Measurements from ENCODE around the gene LDLRAD1. TPM values are rescaled to one million over a fixed set of nuclear protein-coding genes. Genes with fewer than 3 reads are reported as not detected.

Gene LDLRAD1
- total RNA-seq, 2 donors from 2014 or later, result not detected

DNA sequence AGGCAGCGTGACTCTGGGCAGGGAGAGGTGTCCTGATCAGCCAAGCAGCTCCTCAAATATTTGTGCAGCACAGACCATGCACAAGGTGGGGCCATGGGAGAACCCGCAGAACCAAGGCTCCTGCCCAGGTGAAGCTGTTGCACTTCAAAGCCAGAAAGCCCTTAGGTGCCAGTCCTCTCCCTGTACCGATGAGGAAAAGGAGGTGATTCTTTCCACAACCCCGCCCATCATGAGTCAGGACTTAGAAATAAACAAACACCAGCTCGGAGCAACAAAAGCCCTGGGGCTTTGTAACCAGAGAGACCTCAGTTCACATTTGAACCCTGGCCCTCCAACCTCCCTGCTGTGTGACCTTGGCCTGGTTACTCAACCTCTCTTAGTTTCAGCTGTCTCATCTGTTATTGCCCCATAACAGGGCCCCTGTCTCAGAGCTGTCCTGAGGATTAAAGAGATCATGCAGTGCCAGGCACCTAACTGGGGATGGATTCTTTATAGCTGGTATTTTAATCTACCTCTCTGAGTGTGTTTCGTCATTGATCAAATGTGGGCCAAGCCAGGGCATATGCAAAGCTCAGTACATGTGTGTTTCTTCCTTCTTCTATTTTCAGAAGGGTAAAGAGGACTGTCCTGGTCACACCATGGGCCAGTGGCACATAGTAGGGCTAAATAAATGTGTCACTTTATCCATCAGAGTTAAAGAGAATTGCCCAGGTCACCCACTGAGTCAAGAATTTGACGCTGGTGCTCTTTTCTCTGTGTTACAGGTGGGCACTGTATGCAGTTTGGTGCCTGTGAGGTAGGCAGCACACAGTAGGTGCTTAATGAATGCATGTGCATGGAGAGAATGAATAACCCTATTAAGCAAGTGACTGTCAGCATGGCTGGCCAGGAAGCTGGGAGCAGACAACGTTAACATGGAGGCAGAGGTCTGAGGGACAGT is 1.4 kb downstream of the LDLRAD1 start:
- H3K27ac Mint-ChIP-seq, result peak overlapping the region; percentile 39
- H3K4me1 ChIP-seq (ENCODE audit: control insufficient read depth, insufficient read depth, low read length), result no peaks in the 10 kb centered on the region
- no peaks in the 10 kb centered on the region for H3K9me3 ChIP-seq (ENCODE audit: control insufficient read depth, low read length)
- H3K9me3 Mint-ChIP-seq, result no peaks in the 10 kb centered on the region
- peaks cover 5% of the 10 kb centered on the region for H3K27me3 ChIP-seq (ENCODE audit: control insufficient read depth, insufficient read depth, low read length, poor library complexity, severe bottlenecking)
- peaks cover 2% of the 10 kb centered on the region for H3K27me3 Mint-ChIP-seq (ENCODE audit: insufficient read depth)
- no peaks in the 10 kb centered on the region for H3K36me3 Mint-ChIP-seq (ENCODE audit: low read depth)
- no peak overlapping the region for H3K4me3 Mint-ChIP-seq
- TF ChIP-seq, protein P1, sequence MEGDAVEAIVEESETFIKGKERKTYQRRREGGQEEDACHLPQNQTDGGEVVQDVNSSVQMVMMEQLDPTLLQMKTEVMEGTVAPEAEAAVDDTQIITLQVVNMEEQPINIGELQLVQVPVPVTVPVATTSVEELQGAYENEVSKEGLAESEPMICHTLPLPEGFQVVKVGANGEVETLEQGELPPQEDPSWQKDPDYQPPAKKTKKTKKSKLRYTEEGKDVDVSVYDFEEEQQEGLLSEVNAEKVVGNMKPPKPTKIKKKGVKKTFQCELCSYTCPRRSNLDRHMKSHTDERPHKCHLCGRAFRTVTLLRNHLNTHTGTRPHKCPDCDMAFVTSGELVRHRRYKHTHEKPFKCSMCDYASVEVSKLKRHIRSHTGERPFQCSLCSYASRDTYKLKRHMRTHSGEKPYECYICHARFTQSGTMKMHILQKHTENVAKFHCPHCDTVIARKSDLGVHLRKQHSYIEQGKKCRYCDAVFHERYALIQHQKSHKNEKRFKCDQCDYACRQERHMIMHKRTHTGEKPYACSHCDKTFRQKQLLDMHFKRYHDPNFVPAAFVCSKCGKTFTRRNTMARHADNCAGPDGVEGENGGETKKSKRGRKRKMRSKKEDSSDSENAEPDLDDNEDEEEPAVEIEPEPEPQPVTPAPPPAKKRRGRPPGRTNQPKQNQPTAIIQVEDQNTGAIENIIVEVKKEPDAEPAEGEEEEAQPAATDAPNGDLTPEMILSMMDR (conservative IDR thresholded peaks at IDR 0.05), result no peak
- WGBS, 2 experiments (ENCODE audit: insufficient coverage in 1 of 2, insufficient read length in 1 of 2), result 64 to 69% methylated on average over 7 to 8 of the region's 8 CpGs
- H3K4me1 Mint-ChIP-seq, result peaks cover 18% of the 10 kb centered on the region
- DNase-seq, result peak; percentile 77
- no peak overlapping the region for H3K27ac ChIP-seq (ENCODE audit: low read depth, low read length)
- no peaks in the 10 kb centered on the region for H3K36me3 ChIP-seq (ENCODE audit: control insufficient read depth, insufficient read depth, low read length)
- H3K9ac ChIP-seq (ENCODE audit: extremely low read depth, low read length, poor library complexity, severe bottlenecking), result no peak overlapping the region
- no peak overlapping the region for H3K4me3 ChIP-seq (ENCODE audit: low read length)

DNA sequence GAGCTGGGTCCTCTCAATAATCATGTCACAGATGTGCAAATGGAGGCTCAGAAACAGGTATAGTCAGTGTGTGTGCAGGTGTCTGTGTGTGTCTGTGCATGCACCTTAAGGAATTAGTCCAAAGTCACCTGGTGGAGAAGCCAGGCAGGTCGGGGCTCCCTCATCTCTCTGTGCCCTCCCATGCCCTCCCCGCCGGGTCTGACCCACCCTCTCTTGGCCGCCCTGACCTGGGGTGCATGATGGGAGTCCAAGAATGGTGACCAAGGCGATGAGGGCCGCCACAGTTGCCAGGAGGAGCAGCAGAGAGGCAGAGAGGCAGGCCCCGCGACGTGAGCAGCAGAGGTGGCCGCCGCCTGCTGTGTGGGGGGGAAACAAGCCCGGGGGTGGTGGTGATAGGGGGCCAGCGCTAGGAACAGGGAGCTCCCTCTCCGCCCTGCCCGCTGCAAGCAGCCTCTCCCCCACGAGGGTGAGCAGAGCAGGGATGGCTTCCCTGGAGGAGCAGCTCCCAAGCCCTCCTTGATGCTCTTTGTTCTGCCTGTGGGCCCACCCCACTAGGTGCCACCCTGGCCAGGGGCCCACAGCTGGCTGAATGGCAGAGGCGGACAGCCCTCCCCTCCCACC is 3.9 kb downstream of the LDLRAD1 start:
- H3K27me3 Mint-ChIP-seq (ENCODE audit: insufficient read depth), result peaks cover 4% of the 10 kb centered on the region
- peak; percentile 60 for DNase-seq
- WGBS, 2 experiments (ENCODE audit: insufficient coverage in 1 of 2, insufficient read length in 1 of 2), result 83% methylated on average over 17 of the region's 17 CpGs; no CpG with 5 or more reads in 1 of the 2 experiments
- Histone ChIP-seq H3K9ac (ENCODE audit: extremely low read depth, low read length, poor library complexity, severe bottlenecking) (no peak overlapping the region), H3K4me1 (ENCODE audit: control insufficient read depth, insufficient read depth, low read length) (no peaks in the 10 kb centered on the region), H3K4me3 (ENCODE audit: low read length) (no peak overlapping the region), H3K9me3 (ENCODE audit: control insufficient read depth, low read length) (no peaks in the 10 kb centered on the region), H3K36me3 (ENCODE audit: control insufficient read depth, insufficient read depth, low read length) (no peaks in the 10 kb centered on the region), H3K27ac (ENCODE audit: low read depth, low read length) (no peak overlapping the region), H3K27me3 (ENCODE audit: control insufficient read depth, insufficient read depth, low read length, poor library complexity, severe bottlenecking) (peaks cover 5% of the 10 kb centered on the region)
- no peaks in the 10 kb centered on the region for H3K9me3 Mint-ChIP-seq
- no peaks in the 10 kb centered on the region for H3K36me3 Mint-ChIP-seq (ENCODE audit: low read depth)
- H3K27ac Mint-ChIP-seq, result no peak overlapping the region
- TF ChIP-seq, protein P1 (conservative IDR thresholded peaks at IDR 0.05), result no peak
- H3K4me1 Mint-ChIP-seq, result peaks cover 14% of the 10 kb centered on the region
- no peak overlapping the region for H3K4me3 Mint-ChIP-seq

DNA sequence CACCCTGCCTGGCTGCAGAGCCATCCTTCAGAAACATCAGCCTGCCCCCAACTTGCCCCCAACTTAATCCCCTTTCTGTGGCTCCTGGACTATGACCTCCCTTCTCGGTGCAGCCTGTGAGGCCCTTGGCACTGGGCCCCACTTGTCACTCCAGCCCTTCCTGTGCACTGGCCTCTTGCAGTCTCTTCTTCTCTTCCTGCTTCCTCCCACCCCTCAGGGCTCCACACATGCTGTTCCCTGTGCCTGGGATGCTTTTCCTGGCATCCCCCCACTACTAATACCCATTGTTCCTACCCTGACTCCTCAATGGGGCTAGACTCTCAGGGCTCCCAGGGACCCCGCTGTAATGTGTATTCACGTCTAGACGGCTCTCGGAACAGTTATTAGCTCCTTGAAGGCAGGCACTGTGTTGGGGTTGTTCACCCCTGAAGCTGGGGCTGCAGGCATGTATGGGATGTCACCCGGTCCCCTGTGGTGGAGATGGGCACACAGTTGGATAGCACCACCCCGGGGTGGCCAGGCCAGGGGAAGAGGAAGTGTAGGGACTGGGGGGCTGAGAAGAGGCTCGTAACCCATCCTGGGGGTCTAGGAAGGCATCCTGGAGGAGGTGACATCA is 4.5 kb downstream of the LDLRAD1 start:
- Mint-ChIP-seq H3K4me3 (no peak overlapping the region), H3K27me3 (ENCODE audit: insufficient read depth) (peaks cover 4% of the 10 kb centered on the region), H3K9me3 (no peaks in the 10 kb centered on the region), H3K27ac (no peak overlapping the region), H3K36me3 (ENCODE audit: low read depth) (no peaks in the 10 kb centered on the region), H3K4me1 (peaks cover 14% of the 10 kb centered on the region)
- TF ChIP-seq, protein P1 (conservative IDR thresholded peaks at IDR 0.05), result no peak
- Histone ChIP-seq H3K27me3 (ENCODE audit: control insufficient read depth, insufficient read depth, low read length, poor library complexity, severe bottlenecking) (peaks cover 5% of the 10 kb centered on the region), H3K4me1 (ENCODE audit: control insufficient read depth, insufficient read depth, low read length) (no peaks in the 10 kb centered on the region), H3K27ac (ENCODE audit: low read depth, low read length) (no peak overlapping the region), H3K36me3 (ENCODE audit: control insufficient read depth, insufficient read depth, low read length) (no peaks in the 10 kb centered on the region), H3K9ac (ENCODE audit: extremely low read depth, low read length, poor library complexity, severe bottlenecking) (no peak overlapping the region), H3K9me3 (ENCODE audit: control insufficient read depth, low read length) (no peaks in the 10 kb centered on the region), H3K4me3 (ENCODE audit: low read length) (no peak overlapping the region)
- 95 to 96% methylated on average over 5 to 8 of the region's 8 CpGs for WGBS, 2 experiments (ENCODE audit: insufficient coverage in 1 of 2, insufficient read length in 1 of 2)
- peak; percentile 54 for DNase-seq
